H1 (cell line): ENCODE data around the gene SH3BP5. TPM values are rescaled to one million over a fixed set of nuclear protein-coding genes. Genes with fewer than 3 reads are reported as not detected.

Experiments used
- CTCF ChIA-PET: fragments of 300-600 bp; sonication (Branson Sonifier 250); formaldehyde crosslinking; loops from one replicate; lab custom pipeline; 2021; ENCODE audit not compliant: partially characterized antibody; lab: Charles Lee
- POLR2A ChIA-PET: fragments of 300-600 bp; sonication (Branson Sonifier 250); formaldehyde crosslinking; loops from one replicate; lab custom pipeline; 2021; ENCODE audit warnings: inconsistent platforms; ENCODE audit not compliant: partially characterized antibody; lab: Charles Lee
- DNase-seq, 2 experiments: peaks; one replicate each; pipeline versions ENCODE4 v3.0.0 to v3.0.0-alpha.2; 2010 to 2022; ENCODE audit warnings: low spot score in 2 of 2, low read depth in 1 of 2, mixed read lengths in 1 of 2
- FAIRE-seq: peaks from 2 replicates; lab custom pipeline; 2011; peaks lifted over from hg19 to GRCh38; lab: Jason Lieb, UNC
- H2AFZ ChIP-seq: 2 replicates; pipeline ENCODE4 v1.8.1; 2012; ENCODE audit warnings: low read length, inconsistent platforms
- H2AK5ac ChIP-seq: 2 replicates; pipeline ENCODE4 v1.6.1; 2013; ENCODE audit warnings: low read depth, low read length
- H2BK120ac ChIP-seq: replicated peaks from 2 replicates; pipeline ENCODE3; 2013; ENCODE audit warnings: low read depth, low read length, inconsistent platforms
- H2BK12ac ChIP-seq: 2 replicates; pipeline ENCODE4 v1.6.1; 2013; ENCODE audit warnings: low read depth, low read length
- H2BK15ac ChIP-seq: 2 replicates; pipeline ENCODE4 v1.6.1; 2013; ENCODE audit warnings: low read length
- H2BK20ac ChIP-seq: 2 replicates; pipeline ENCODE4 v1.6.1; 2013; ENCODE audit warnings: low read length
- H2BK5ac ChIP-seq: 2 replicates; pipeline ENCODE4 v1.6.1; 2013; ENCODE audit warnings: low read depth, low read length
- H3K14ac ChIP-seq: 2 replicates; pipeline ENCODE4 v1.6.1; 2013; ENCODE audit warnings: inconsistent platforms; ENCODE audit not compliant: insufficient read length
- H3K18ac ChIP-seq: 2 replicates; pipeline ENCODE4 v1.6.1; 2013; ENCODE audit warnings: low read length; ENCODE audit errors: extremely low read depth
- H3K23ac ChIP-seq: 2 replicates; pipeline ENCODE4 v1.6.1; 2013; ENCODE audit warnings: inconsistent platforms; ENCODE audit not compliant: insufficient read length
- H3K23me2 ChIP-seq: 2 replicates; pipeline ENCODE4 v1.6.1; 2013; ENCODE audit warnings: low read depth, low read length
- H3K27ac ChIP-seq: 2 replicates; pipeline ENCODE4 v1.6.1; 2011; ENCODE audit warnings: low read depth, low read length, inconsistent platforms
- H3K27me3 ChIP-seq, 4 experiments: replicated peaks in 1 of 4; 1 replicate in 1 of 4; 2 replicates in 3 of 4; pipeline versions ENCODE4 v1.6.1 to v1.8.1; 2011 to 2013; ENCODE audit warnings: low read length in 3 of 4, mild to moderate bottlenecking in 3 of 4, inconsistent platforms in 2 of 4, mixed read lengths in 2 of 4, moderate library complexity in 1 of 4; ENCODE audit not compliant: control insufficient read depth in 3 of 4, insufficient read depth in 3 of 4; ENCODE audit errors: extremely low read depth in 1 of 4
- H3K36me3 ChIP-seq, 4 experiments: 2 replicates each; pipeline versions ENCODE4 v1.6.1 to v1.8.1; 2011 to 2013; ENCODE audit warnings: mild to moderate bottlenecking in 4 of 4, low read length in 3 of 4, moderate library complexity in 2 of 4, control low read depth in 1 of 4, inconsistent platforms in 1 of 4; ENCODE audit not compliant: insufficient read depth in 4 of 4, control insufficient read depth in 2 of 4
- H3K4ac ChIP-seq: replicated peaks from 2 replicates; pipeline ENCODE3; 2013; ENCODE audit warnings: low read length, low read depth, mixed read lengths, inconsistent platforms; ENCODE audit not compliant: insufficient read length
- H3K4me1 ChIP-seq, 4 experiments: replicated peaks in 1 of 4; 1 replicate in 1 of 4; 2 replicates in 3 of 4; pipeline versions ENCODE4 v1.6.1 to v1.8.1; 2011 to 2013; ENCODE audit warnings: low read length in 3 of 4, inconsistent platforms in 2 of 4, mixed read lengths in 1 of 4; ENCODE audit not compliant: insufficient read depth in 4 of 4, control insufficient read depth in 3 of 4
- H3K4me2 ChIP-seq, 2 experiments: 2 replicates each; pipeline versions ENCODE4 v1.6.1 to v1.8.1; 2011 to 2013; ENCODE audit warnings: low read depth in 2 of 2, low read length in 2 of 2, control low read depth in 1 of 2, inconsistent platforms in 1 of 2, mild to moderate bottlenecking in 1 of 2; ENCODE audit not compliant: insufficient read depth in 1 of 2
- H3K4me3 ChIP-seq, 4 experiments: fragments of 200-600, 300-600 bp in 1 of 4; sonication (generic), shearing (Covaris generic), sonication (Bioruptor Twin) in 1 of 4; 2 replicates each; pipeline versions ENCODE4 v1.5.1 to v1.8.1; 2011 to 2016; ENCODE audit warnings: low read length in 4 of 4, low read depth in 3 of 4, control low read depth in 2 of 4, inconsistent platforms in 2 of 4, mild to moderate bottlenecking in 2 of 4, mixed read lengths in 1 of 4, moderate library complexity in 1 of 4; ENCODE audit not compliant: insufficient read depth in 2 of 4; ENCODE audit errors: extremely low read depth in 1 of 4
- H3K56ac ChIP-seq: replicated peaks from 2 replicates; pipeline ENCODE3; 2013; ENCODE audit warnings: low read depth, mild to moderate bottlenecking, mixed read lengths, low read length, inconsistent platforms; ENCODE audit not compliant: insufficient read length
- H3K79me1 ChIP-seq: 2 replicates; pipeline ENCODE4 v1.6.1; 2013; ENCODE audit warnings: low read depth, low read length, control low read depth
- H3K79me2 ChIP-seq, 2 experiments: 2 replicates each; pipeline versions ENCODE4 v1.6.1 to v1.8.1; 2012 to 2013; ENCODE audit warnings: low read length in 2 of 2, mild to moderate bottlenecking in 2 of 2, inconsistent platforms in 1 of 2; ENCODE audit not compliant: insufficient read depth in 2 of 2, control insufficient read depth in 1 of 2
- H3K9ac ChIP-seq, 4 experiments: replicated peaks in 1 of 4; 1 replicate in 1 of 4; 2 replicates in 3 of 4; pipeline versions ENCODE4 v1.6.1 to v1.8.1; 2011 to 2013; ENCODE audit warnings: low read depth in 3 of 4, low read length in 3 of 4, control low read depth in 2 of 4, mild to moderate bottlenecking in 2 of 4, moderate library complexity in 2 of 4, inconsistent platforms in 1 of 4; ENCODE audit errors: extremely low read depth in 1 of 4
- H3K9me3 ChIP-seq, 2 experiments: 2 replicates each; pipeline versions ENCODE4 v1.6.1 to v1.8.1; 2012 to 2013; ENCODE audit warnings: mild to moderate bottlenecking in 2 of 2, moderate library complexity in 2 of 2, control low read depth in 1 of 2, inconsistent platforms in 1 of 2, low read depth in 1 of 2, low read length in 1 of 2, mixed read lengths in 1 of 2; ENCODE audit not compliant: insufficient read depth in 2 of 2
- H4K20me1 ChIP-seq, 2 experiments: replicated peaks in 1 of 2; 2 replicates each; pipeline versions ENCODE3 to v1.8.1; 2011 to 2013; ENCODE audit warnings: inconsistent platforms in 2 of 2, low read length in 2 of 2, mild to moderate bottlenecking in 1 of 2; ENCODE audit not compliant: insufficient read depth in 2 of 2, control insufficient read depth in 1 of 2
- H4K5ac ChIP-seq: 2 replicates; pipeline ENCODE4 v1.6.1; 2013; ENCODE audit warnings: low read length, low read depth, mixed read lengths, inconsistent platforms; ENCODE audit not compliant: insufficient read length
- H4K8ac ChIP-seq: 2 replicates; pipeline ENCODE4 v1.8.0; 2013; ENCODE audit warnings: mild to moderate bottlenecking, moderate library complexity, low read length, inconsistent platforms; ENCODE audit not compliant: insufficient read depth; ENCODE audit errors: extremely low read depth
- H4K91ac ChIP-seq: replicated peaks from 2 replicates; pipeline ENCODE3; 2013; ENCODE audit warnings: low read length, mixed read lengths, inconsistent platforms; ENCODE audit not compliant: insufficient read length
- CREB1 ChIP-seq: IDR thresholded peaks from 2 replicates; pipeline ENCODE4 v1.6.1; 2012; ENCODE audit warnings: inconsistent platforms
- GTF2F1 ChIP-seq: IDR thresholded peaks from 2 replicates; pipeline ENCODE4 v1.6.1; 2012; ENCODE audit warnings: low read depth, low read length, improper control_type of control experiment, borderline replicate concordance
- HDAC6 ChIP-seq: IDR thresholded peaks from one replicate; pipeline ENCODE4 v1.7.1; 2012; ENCODE audit warnings: low read depth, mild to moderate bottlenecking, inconsistent platforms, low read length, moderate library complexity
- KDM1A ChIP-seq: fragments of 200-600, 300-600 bp; sonication (generic); IDR thresholded peaks from 2 replicates; pipeline ENCODE4 v1.7.1; 2016; ENCODE audit warnings: mild to moderate bottlenecking, low read length, borderline replicate concordance
- KDM5A ChIP-seq: fragments of 200-600 bp; IDR thresholded peaks from 2 replicates; pipeline ENCODE4 v1.7.1; 2012; ENCODE audit warnings: mild to moderate bottlenecking, low read length, inconsistent platforms, mixed read lengths
- MAX ChIP-seq: IDR thresholded peaks from 2 replicates; pipeline ENCODE4 v1.6.1; 2012; ENCODE audit warnings: inconsistent platforms
- NRF1 ChIP-seq: IDR thresholded peaks from 2 replicates; pipeline ENCODE4 v1.6.1; 2011; ENCODE audit warnings: mild to moderate bottlenecking, low read depth, low read length, improper control_type of control experiment
- POLR2AphosphoS5 ChIP-seq: IDR thresholded peaks from 2 replicates; pipeline ENCODE4 v1.6.1; 2011; ENCODE audit warnings: low read depth, low read length
- RBBP5 ChIP-seq: IDR thresholded peaks from 2 replicates; pipeline ENCODE4 v1.7.1; 2012; ENCODE audit warnings: low read depth, mild to moderate bottlenecking, inconsistent platforms, low read length, moderate library complexity, borderline replicate concordance
- SIN3A ChIP-seq, 2 experiments: IDR thresholded peaks in 1 of 2; conservative IDR thresholded peaks in 1 of 2; 2 replicates each; pipeline ENCODE4 v1.6.1; 2011 to 2012; ENCODE audit warnings: low read length in 2 of 2, improper control_type of control experiment in 1 of 2, low read depth in 1 of 2, mild to moderate bottlenecking in 1 of 2
- WGBS, 2 experiments: shearing (Covaris generic) in 1 of 2; methylation state at CpG; one replicate each; pipeline versions ENCODE4 v1.1.6 to v1.1.7; 2013 to 2015; ENCODE audit warnings: low lambda C conversion rate in 2 of 2, mixed read lengths in 2 of 2, inconsistent platforms in 1 of 2, low coverage in 1 of 2, missing lambda C conversion rate in 1 of 2; ENCODE audit not compliant: insufficient replicate concordance in 2 of 2, insufficient coverage in 1 of 2, insufficient read length in 1 of 2; ENCODE audit errors: extremely low coverage in 1 of 2, missing lambda C conversion rate in 1 of 2; 5-methylcytosine and 5-hydroxymethylcytosine counted together
- polyA plus RNA-seq, 7 experiments: library from polyadenylated mRNA; depleted of rRNA in 3 of 7; stranded (reverse) in 5 of 7; unstranded in 2 of 7; fragments of >200 nt in 5 of 7; fragments of 200-250 nt in 2 of 7; gene quantifications; 1 replicate in 5 of 7; 2 replicates in 1 of 7; 4 replicates in 1 of 7; pipeline versions ENCODE4 v1.2.1 to v1.2.3, GENCODE V29; 2011 to 2013; ENCODE audit warnings: missing spikeins in 2 of 7, mixed read lengths in 2 of 7
- total RNA-seq: library from RNA; stranded (reverse); fragmentation: NEBNext Ultra II Directional; extraction: Animal tissue kit (Norgen Biotek cat#: 25700); gene quantifications from 2 replicates; pipeline ENCODE4 v1.2.1, GENCODE V29; 2021
- TF ChIP-seq, protein P1 (sequence below), 3 experiments: IDR thresholded peaks; 1 replicate in 2 of 3; 2 replicates in 1 of 3; pipeline versions ENCODE4 v1.5.1 to v1.6.1; 2011; ENCODE audit warnings: low read length in 3 of 3, mild to moderate bottlenecking in 3 of 3, inconsistent platforms in 2 of 3, low read depth in 1 of 3, moderate library complexity in 1 of 3; ENCODE audit not compliant: insufficient read depth in 1 of 3; ENCODE audit errors: control extremely low read depth in 1 of 3

Gene SH3BP5
- total and polyA plus RNA-seq, 2 of the 8 experiments (the other 6 are each of a cell fraction or from before 2014, with no cell fraction given), result 7.1 to 9.7 TPM

- no peak for DNase-seq
- Histone ChIP-seq H3K79me2 (no peaks in the 10 kb centered on the region), H3K4me3 (no peak overlapping the region), H3K36me3 (peaks cover 4 to 15% (median 12%) of the 10 kb centered on the region in 4 experiments; a peak in 7 of 8 replicates), H2AFZ (no peak overlapping the region), H3K4me1 (no peaks in the 10 kb centered on the region), H4K5ac (no peak overlapping the region), H3K9ac (no peak overlapping the region), H3K14ac (no peak overlapping the region), H2BK20ac (no peak overlapping the region), H4K20me1 (no peaks in the 10 kb centered on the region), H2AK5ac (no peak overlapping the region), H4K91ac (no peak overlapping the region), H4K8ac (no peak overlapping the region), H3K23ac (no peak overlapping the region), H3K9me3 (no peaks in the 10 kb centered on the region), H3K4ac (no peak overlapping the region), H3K4me2 (no peak overlapping the region), H3K23me2 (no peaks in the 10 kb centered on the region), H2BK15ac (no peak overlapping the region), H2BK5ac (no peak overlapping the region), H3K27me3 (no peaks in the 10 kb centered on the region), H3K79me1 (no peaks in the 10 kb centered on the region; the same call in 1 of the 2 replicates), H3K18ac (no peak overlapping the region), H2BK12ac (no peak overlapping the region), H3K27ac (no peak overlapping the region), H2BK120ac (no peak overlapping the region), H3K56ac (no peak overlapping the region)
- WGBS, 2 experiments, result 97% methylated on average over 4 of the region's 4 CpGs; no CpG with 5 or more reads in 1 of the 2 experiments
- CTCF ChIA-PET, result interaction anchor here (1.0 to 15.5 kb wide), 7 partner anchors 8 to 152 kb away, joined by 3 to 227 read pairs (median 5); no protein-coding TSS in a partner anchor
- POLR2A ChIA-PET, result interaction anchor here (1.2 kb wide), 1 partner anchor 64 kb away, joined by 4 read pairs; no protein-coding TSS in a partner anchor
- no peak for FAIRE-seq
- no peak for TF ChIP-seq GTF2F1
- no peak for TF ChIP-seq KDM1A
- TF ChIP-seq KDM5A, result no peak
- TF ChIP-seq RBBP5, result no peak
- no peak for TF ChIP-seq HDAC6
- TF ChIP-seq MAX, result no peak
- no peak for TF ChIP-seq SIN3A (conservative IDR thresholded peaks at IDR 0.05 in 1 of 2, IDR thresholded peaks at IDR 0.05 in 1 of 2; ENCODE audit: low read depth in 1 of 2, low read length in 2 of 2)
- no peak; the same call in 1 of the 2 replicates for TF ChIP-seq POLR2AphosphoS5
- no peak for TF ChIP-seq CREB1
- TF ChIP-seq, protein P1, sequence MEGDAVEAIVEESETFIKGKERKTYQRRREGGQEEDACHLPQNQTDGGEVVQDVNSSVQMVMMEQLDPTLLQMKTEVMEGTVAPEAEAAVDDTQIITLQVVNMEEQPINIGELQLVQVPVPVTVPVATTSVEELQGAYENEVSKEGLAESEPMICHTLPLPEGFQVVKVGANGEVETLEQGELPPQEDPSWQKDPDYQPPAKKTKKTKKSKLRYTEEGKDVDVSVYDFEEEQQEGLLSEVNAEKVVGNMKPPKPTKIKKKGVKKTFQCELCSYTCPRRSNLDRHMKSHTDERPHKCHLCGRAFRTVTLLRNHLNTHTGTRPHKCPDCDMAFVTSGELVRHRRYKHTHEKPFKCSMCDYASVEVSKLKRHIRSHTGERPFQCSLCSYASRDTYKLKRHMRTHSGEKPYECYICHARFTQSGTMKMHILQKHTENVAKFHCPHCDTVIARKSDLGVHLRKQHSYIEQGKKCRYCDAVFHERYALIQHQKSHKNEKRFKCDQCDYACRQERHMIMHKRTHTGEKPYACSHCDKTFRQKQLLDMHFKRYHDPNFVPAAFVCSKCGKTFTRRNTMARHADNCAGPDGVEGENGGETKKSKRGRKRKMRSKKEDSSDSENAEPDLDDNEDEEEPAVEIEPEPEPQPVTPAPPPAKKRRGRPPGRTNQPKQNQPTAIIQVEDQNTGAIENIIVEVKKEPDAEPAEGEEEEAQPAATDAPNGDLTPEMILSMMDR (IDR thresholded peaks at IDR 0.05; ENCODE audit: control extremely low read depth in 1 of 3, insufficient read depth in 1 of 3, low read depth in 1 of 3, low read length in 3 of 3), result no peak
- no peak for TF ChIP-seq NRF1
Measured at GRCh38 chr3:15260531-15260930, 71.9 kb downstream of the SH3BP5 start.
